LNCaP clone FGC (cell line): ENCODE results near the gene PIK3C3.

Experiments
- DNase-seq: peaks from one replicate; pipeline ENCODE4 v3.0.0-alpha.2; 2011; ENCODE audit warnings: low read depth
- H3K4me3 ChIP-seq: 2 replicates; pipeline ENCODE4 v1.5.1; 2011; ENCODE audit warnings: mild to moderate bottlenecking, low read depth, low read length, control low read depth
- TF ChIP-seq, protein P1 (sequence below): IDR thresholded peaks from 2 replicates; pipeline ENCODE4 v1.5.1; 2012; ENCODE audit warnings: mild to moderate bottlenecking; ENCODE audit not compliant: control insufficient read depth, insufficient read depth; ENCODE audit errors: extremely low read depth

The PIK3C3 gene

DNA sequence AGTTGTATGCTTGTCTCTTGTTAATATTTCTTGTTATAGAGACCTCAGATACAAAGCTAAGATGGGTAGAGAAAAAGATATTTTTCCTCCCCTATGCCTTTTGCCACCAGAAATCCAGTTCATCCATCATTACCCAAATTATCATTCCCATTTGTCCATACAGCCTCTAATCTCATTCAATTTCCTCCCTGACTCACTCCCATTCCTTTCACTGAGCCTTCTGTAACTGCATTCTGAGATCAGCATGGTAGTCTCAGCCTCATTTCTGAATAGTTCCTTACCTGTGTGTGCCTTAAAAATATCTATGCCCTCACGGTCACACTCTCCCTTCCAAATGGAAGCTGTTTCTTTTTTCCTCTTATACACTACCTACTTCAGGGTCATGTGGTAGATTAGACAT, 15.7 kb upstream of the PIK3C3 start:
- no peak overlapping the region for H3K4me3 ChIP-seq
- TF ChIP-seq, protein P1, sequence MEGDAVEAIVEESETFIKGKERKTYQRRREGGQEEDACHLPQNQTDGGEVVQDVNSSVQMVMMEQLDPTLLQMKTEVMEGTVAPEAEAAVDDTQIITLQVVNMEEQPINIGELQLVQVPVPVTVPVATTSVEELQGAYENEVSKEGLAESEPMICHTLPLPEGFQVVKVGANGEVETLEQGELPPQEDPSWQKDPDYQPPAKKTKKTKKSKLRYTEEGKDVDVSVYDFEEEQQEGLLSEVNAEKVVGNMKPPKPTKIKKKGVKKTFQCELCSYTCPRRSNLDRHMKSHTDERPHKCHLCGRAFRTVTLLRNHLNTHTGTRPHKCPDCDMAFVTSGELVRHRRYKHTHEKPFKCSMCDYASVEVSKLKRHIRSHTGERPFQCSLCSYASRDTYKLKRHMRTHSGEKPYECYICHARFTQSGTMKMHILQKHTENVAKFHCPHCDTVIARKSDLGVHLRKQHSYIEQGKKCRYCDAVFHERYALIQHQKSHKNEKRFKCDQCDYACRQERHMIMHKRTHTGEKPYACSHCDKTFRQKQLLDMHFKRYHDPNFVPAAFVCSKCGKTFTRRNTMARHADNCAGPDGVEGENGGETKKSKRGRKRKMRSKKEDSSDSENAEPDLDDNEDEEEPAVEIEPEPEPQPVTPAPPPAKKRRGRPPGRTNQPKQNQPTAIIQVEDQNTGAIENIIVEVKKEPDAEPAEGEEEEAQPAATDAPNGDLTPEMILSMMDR: no peak
- no peak for DNase-seq

DNA sequence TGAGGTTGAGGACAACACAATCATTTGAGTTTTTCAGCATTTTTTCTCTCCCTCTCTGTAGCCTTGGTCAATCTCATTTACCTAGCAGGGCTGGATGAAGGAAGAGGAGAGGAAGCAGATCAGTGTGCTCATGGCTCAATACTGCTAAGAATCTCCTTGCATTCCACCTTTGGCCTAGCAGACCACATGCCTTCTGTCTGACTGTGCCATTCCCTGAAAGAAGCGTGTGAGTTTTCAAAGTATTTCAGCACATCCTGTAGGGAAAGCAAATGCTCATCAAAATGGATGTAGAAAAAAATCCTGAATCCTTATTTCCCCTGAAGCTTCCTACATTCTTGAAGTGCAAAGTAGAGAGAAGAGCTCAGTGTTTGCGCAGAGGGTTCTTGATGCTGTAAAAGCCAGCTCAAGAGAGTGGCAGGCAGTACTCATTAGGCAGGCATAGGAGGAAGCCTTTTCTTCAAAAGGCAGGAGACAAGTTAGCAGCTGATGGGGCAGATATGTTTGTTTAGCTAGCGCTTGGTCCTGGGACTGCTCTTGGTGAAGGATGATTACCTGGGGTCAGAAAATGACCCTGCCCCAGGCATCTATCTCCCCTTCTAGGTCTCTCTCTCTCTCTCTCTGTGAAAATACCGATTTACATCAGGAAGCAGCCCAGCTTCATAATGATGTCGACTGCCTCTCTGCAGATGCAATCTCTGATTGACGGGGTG, 14.4 kb upstream of the PIK3C3 start:
- TF ChIP-seq, protein P1: no peak
- no peak for DNase-seq
- H3K4me3 ChIP-seq: no peak overlapping the region

DNA sequence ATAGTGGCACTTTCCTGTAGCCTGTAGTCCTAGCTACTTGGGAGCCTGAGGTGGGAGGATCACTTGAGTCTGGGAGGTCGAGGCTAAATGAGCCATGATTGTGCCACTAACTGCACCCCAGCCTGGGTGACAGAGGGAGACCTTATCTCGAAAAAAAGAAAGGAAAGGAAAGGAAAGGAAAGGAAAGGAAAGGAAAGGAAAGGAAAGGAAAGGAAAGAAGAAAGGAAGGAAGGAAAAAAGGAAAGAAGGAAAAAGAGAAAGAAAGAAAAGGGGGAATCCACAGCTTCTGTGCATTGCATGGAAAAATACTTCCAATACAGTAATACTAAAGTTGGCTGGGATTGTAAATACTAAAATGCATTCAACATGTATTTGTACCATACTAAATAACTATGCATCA, 12.8 kb upstream of the PIK3C3 start:
- no peak overlapping the region for H3K4me3 ChIP-seq
- no peak for DNase-seq
- TF ChIP-seq, protein P1: no peak

- DNase-seq: no peak
- H3K4me3 ChIP-seq: no peak overlapping the region
- TF ChIP-seq, protein P1: no peak
Observed at GRCh38 chr18:41948544-41949110, 6.4 kb upstream of the PIK3C3 start.

DNA sequence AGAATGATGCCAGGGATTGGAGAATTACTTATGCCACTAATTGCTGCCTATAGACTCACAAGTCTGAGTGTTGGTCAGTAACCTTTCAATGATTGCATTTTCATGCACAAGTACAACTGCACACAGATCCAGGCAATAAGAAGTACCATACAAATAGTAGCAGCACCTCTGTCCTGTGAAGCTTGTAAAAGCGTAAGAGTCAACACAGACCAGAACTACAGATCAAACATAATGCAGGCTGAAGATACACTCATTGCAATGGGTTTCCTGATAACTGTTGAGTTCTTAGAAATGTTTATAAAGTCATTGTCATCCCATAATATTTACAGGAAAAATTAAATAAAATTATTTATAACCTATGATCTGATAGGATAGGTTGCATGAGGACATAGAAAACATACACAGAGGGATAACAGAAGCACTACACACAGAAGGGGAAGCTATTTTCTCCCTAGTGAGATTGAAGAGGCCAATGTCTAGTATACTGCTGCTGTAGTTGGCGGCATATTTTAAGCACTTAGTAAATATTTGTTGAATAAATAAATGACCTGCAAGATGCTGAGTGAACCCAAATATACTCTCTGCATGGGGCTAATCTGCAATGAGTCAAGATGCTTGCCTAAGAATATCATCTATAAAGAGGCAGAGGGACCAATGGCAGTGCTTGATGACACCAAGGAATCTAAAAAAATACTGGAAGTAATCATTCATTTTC, 5.7 kb upstream of the PIK3C3 start:
- peak; percentile 78 for DNase-seq
- no peak overlapping the region for H3K4me3 ChIP-seq
- TF ChIP-seq, protein P1: no peak

DNA sequence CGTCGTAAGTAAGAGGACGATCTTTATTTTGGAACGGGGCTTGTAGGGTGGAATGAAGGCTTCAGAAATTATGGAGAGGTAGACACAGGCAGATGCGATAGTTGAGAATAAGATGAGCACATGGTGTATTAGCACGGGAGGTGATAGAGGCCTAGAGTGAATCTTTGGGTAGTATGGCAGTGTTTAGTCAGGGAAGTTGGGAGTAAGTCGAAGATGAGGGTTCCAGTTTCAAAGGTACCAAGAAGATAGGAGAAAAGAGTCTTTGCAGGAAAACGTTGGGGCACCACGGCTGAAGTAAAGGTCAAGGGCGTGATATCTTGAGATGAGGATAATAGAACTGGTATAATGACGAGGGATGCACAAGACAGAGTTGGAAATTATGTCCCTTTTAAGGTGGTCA, 654 bp downstream of the PIK3C3 start:
- peak overlapping the region; percentile 91 for H3K4me3 ChIP-seq
- TF ChIP-seq, protein P1: no peak
- no peak for DNase-seq
